DLD1 (cell line): Measurements from ENCODE around the gene RPS19.

Experiments used
- in situ Hi-C: cut with HindIII; loops from 2 replicates; pipeline ENCODE4 v1.10.0; 2017; ENCODE audit warnings: low sequenced_read_pairs

Gene RPS19

DNA sequence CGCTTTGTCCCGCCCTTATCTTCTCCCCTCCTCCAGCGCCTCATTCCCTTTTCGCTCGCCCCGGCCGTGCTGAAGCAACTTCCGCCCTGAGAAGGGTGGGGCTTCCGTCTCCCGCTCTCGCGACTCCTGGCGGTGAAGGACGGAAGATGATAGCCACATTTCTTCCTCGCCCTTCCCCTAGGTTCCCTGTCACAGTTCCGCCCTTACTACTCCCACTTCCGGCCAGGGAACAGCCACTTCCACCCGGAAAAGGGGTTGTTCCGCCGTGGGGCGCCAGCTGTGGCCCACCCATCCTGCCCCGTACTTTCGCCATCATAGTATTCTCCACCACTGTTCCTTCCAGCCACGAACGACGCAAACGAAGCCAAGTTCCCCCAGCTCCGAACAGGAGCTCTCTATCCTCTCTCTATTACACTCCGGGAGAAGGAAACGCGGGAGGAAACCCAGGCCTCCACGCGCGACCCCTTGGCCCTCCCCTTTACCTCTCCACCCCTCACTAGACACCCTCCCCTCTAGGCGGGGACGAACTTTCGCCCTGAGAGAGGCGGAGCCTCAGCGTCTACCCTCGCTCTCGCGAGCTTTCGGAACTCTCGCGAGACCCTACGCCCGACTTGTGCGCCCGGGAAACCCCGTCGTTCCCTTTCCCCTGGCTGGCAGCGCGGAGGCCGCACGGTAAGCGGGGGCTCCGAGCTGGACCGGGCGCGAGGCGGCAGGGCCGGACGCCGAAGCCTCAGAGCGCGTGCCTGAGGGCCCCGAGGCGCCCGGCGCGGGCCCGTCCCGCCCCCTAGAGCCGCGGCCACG, at the start of gene RPS19:
Gene RPS19, plus strand, starts transcription at position 638 of the 801 bp plus-strand sequence. CDS start 520 bp downstream, outside the sequence.
- in situ Hi-C loops = loop anchor here (10.0 kb wide), 1 partner anchor 95 kb away; the partner anchor contains the start of gene RABAC1

DNA sequence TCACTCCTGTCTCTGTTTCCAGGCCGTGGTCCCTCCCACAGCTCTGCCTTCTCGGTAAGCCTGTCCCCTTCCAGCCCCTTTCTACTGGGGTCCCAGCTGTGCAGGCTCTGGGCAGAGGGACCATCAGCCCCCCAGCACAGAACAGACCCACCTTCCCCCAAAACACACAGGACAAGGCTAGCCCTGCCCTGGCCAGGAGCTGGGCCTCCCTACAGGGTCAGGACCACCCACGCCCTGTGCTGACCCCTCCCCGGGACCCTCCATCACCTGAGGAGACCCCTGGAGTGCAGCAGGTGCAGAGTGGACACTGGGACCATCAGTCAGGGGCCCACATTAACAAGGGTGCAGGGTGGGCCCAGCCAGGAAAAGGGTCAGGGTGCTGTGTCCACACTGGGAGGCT, 49.8 kb upstream of the RPS19 start:
- in situ Hi-C loops = no loop called here

DNA sequence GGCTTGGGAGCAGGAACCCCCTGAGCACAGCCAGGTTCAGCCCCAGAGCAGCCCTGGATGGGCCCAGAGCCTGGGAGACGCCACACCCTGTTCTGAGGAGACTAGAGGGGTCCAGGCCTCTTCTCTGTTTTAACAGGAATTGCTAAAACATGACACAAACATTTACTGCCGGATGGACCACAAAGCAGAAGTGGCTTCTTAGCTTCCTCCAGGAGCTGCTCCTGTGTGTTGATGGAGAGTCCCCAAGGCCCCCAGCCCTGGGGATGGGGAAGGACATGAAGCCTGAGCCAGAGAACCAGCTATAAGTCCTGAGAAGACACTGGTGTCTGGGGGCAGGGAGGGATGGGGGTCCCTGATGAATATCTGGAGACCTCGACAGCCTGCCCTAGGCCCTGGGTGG, 49.0 kb upstream of the RPS19 start:
- in situ Hi-C loops = no loop called here

DNA sequence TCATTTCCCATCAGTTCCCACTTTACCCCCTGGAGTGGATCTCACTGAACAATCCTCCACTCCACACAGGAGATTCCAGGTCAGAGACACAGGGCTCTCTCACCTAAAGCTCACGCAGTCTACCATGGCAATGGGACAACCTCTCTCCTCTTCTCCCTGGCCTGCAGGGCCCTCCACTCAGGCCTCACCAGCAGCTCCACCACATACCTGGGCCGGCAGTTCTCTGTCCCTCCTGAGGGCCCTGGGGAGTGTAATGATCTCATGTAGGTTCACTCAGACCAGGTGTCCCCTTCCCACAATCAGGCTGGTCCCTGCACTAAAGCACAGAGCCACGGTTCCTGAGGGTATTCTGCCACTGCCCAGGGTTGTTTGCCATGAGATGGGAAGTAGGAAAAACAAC, 48.1 kb upstream of the RPS19 start:
- in situ Hi-C loops = no loop called here

DNA sequence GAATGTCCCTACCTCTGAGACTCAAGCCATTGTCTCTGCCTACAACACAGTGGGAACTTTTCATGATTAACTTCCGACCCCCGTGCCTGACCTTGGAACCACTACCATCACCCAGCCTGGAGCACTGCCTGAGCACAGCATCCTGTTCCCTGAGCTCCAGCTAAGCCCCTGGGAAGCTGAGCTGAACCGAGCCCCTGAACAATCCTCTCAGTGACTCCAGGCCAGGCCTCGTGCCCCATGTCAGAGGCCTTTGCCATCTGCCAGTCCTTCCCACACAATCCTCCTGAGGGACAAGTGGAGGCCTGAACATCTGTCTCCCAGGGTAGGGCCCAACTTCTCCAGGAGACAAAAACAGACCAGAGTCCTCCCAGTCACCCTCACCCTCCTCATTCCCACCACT, 46.1 kb upstream of the RPS19 start:
- in situ Hi-C loops = no loop called here

DNA sequence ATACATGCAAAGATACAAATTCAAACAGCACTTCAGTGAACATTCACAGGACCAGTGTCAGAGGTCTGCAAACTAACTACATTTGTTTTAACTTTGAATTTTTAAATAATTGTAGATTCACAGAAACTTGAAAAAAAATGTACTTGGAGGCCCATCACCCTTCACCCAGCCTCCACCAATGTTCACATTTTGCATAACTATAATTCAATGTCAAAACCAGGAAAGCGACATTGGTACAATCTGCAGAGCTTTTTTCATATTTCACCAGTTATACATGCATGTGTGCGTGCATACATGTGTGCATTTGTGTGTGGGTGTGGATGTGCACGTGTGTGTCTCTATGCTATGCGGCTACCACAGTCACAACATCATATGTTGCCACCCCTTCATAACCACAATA, 44.8 kb upstream of the RPS19 start:
- in situ Hi-C loops = no loop called here

DNA sequence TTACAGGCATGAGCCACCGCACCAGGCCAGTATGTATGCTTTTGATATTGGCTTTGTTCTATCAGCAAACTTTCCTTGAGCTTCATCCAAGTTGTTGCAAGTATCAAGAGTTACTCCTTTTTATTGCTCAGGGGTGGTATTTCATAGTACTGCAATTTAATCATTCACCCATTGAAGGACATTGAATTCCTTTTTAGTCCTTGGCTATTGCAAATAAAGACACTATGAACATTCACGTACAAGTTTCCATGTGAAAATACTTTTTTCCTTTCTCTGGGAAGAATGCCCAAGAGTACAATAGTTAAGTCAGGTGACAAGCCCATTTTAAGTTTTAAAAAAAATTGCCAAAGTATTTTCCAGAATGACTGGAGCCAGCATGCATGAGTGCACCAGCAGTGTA, 43.3 kb upstream of the RPS19 start:
- in situ Hi-C loops = no loop called here

DNA sequence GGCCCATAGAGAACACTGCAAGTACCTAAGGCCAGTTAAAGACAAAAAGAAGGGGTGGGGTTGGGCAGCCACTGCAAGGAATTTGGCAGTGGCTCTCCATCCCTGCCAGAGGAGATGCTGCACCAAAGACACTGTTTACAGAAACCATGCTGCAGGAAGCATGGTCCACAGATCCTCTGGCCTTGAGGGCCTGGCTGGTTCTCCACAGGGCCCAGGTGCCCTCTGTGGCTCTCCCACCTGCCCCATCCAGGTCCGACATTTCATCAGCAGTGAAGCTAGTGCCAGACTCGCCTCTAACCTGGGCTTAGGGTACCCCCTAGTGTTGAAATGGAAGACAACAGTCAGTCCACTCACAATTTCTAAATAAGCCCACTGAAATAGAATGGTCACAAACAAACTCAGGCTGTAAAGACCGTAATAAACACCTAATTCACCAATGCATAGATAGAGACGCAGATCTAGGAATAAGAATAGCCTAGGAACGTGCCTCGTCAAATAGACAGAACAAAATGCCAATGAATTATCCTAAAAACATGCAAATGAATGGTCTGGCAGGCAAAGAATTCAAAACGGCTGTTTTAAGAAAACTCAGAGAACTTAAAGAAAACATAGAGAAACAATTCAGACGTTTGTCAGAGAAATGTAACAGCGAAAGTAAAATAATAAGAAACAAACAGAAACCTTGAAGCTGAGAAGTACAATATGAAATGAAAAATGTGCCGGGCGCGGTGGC, 38.9 kb upstream of the RPS19 start:
- in situ Hi-C loops = no loop called here

DNA sequence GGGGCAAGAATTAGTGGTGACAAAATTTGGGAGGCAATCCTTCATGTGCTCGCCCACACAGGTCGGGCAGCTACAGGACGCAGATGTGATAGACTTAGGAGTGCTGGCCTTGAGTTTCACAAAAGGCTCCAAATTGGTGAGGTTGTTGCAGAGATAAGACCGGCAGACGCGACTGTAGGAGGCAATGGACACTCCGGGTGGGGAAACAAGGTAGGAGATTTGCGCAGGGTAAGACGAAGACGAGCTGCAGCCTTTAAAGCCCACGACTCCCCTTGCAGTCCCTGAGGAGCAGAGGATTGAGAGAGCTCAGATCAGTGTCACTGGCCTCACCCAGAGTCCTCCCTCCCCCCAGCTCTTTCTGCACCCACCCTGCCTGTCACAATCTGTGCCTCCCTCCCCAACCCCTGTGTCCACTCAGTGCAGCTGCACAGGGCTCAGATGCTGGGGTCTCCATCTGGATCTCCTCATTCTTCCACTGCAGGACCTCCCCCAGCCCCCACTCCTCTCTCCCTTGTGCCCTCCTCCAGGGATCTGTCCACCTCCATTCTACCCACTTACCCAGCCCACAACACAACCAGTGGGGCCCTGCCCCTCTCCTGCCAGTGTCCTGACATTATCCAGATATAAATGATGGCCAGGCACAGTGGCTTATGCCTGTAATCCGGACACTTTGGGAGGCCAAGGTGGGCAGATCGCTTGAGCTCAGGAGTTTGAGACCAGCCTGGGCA, 21.9 kb upstream of the RPS19 start:
- in situ Hi-C loops = no loop called here

DNA sequence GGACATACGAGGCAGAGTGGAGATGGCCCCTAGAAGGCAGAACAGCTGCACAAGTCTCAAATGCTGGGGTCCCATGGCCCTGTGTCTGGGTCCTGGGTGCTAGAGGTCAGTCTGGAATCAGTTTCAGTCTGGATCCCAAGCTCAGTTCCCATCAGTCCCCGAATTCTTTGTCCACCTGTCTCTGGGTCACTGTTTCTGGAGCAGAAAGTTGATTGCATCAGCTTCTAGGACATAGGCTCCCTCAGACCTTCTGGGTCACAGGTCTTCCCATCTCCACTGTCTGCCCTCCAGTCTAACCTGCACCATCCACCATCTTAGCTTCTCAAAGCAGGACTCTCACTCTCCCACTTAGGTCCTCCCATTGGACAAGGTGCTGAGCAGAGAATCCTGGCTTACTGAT, 20.8 kb upstream of the RPS19 start:
- in situ Hi-C loops = no loop called here

DNA sequence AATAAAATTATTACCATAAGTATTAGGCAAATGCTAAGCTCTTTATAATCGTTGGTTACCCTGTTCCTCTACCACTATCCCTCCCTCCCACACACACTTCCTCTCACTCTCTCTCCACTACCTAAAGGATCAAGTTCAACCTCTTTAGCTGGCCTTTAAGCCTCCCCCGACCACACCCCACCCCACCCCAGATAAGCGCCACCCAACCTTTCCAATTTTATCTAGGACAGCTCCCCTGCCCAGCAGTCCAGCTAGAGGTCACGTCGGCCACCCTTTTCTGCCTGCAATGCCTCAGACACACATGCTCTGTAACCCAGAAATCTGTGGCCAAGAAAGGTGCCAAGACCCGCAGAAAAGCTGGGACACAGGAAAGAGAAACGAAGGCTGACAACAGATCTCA, 16.7 kb upstream of the RPS19 start:
- in situ Hi-C loops = no loop called here

DNA sequence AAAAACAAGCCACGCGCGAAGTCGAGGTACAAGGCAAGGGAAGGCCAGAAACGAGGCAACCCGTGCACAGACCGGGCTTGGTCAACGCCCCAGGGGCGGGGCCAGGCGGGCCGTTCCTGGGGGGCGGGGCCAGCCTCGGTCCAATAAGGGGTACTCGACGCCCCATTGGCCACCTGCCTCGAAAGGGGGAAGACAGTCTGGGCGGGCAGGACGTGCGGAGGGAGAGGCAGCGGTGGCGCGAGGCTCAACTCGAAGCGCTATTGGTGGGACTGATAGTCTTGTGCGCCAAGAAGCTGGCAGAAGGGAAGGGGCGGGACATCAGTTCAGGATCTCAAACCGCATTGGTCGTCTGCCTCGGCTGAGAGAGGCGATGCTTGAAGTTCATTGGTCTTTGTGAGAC, 15.5 kb upstream of the RPS19 start, which contains the start of gene LYPD4:
Gene LYPD4, minus strand, starts transcription at position 83 of the 400 bp plus-strand sequence. CDS start 5,398 bp downstream, outside the sequence.
- in situ Hi-C loops = no loop called here

DNA sequence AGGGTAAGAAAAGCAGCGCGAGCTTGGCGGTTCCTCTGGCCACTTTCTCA, 15.2 kb upstream of the RPS19 start, which contains the start of gene DMRTC2:
Gene DMRTC2, plus strand, starts transcription at position 42 of the 50 bp plus-strand sequence. CDS start 2,387 bp downstream, outside the sequence.
- in situ Hi-C loops = no loop called here

DNA sequence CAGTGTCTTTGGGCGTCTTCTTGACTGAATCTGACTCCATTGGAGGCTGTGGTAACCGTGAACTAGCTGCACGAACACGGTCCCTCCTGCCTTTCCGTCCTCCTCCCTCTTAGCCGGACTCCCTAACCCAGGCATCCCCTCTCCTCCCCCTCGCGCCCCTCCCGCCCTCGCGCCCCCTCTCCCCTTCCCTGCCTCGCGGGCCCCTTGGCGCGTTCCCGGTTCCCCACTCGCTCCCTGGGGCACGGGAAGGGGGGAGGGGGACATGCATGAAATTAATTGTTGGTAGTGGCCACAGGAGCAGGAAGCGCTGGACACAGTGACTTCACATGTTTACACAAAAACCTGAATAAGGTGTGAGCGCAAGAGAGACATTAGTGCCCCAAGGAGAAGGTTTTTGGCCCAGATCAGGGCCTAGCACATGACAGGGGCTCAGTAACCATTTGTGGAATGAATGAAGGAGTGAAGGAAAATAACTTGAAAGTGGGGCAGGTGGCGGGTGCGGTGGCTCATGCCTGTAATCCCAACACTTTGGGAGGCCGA, 14.9 kb upstream of the RPS19 start:
- in situ Hi-C loops = no loop called here

DNA sequence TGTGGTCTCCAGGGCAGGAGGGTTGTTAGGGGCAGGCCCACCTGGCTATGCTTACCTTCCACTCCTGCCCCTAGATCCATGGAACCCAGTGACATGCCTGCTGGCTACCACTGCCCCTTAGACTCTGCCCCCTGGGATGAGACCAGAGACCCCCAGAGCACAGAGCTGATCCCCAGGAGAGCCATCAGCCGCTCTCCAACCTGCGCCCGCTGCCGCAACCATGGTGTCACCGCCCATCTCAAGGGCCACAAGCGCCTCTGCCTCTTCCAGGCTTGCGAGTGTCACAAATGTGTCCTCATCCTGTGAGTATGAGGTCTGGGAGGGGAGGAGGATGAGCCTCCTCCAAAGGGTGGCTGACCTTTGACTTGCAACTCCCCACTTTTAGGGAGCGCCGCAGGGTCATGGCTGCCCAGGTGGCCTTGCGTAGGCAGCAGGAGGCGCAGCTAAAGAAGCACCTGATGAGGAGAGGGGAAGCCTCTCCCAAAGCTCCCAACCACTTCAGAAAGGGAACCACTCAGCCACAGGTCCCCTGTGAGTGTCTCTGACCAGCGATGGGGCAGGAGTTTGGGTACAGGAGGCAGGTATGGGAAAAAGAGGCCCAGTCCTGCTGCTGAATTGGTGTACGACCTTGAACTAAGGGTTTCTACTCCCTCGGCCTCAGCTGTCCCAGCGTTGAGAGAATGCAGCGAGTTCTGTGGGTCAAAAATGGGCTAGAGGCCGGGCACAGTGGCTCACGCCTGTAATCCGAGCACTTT, 12.5 kb upstream of the RPS19 start:
- in situ Hi-C loops = no loop called here

DNA sequence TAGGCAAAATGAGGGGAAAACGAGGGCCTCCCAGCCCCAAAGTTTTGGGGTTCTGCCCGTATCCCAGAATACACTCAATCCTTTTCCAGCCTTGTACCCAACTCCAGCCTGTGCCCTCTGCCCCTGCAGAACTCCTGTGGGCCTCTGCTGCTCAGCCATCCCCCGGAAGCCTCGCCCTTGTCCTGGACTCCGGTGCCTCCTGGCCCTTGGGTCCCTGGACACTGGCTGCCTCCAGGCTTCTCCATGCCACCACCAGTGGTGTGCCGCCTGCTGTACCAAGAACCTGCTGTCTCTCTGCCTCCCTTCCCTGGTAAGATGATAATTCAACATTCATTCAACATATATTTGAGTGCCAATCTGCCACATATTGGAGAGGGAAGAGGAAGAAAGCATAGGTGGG, 11.4 kb upstream of the RPS19 start:
- in situ Hi-C loops = no loop called here

DNA sequence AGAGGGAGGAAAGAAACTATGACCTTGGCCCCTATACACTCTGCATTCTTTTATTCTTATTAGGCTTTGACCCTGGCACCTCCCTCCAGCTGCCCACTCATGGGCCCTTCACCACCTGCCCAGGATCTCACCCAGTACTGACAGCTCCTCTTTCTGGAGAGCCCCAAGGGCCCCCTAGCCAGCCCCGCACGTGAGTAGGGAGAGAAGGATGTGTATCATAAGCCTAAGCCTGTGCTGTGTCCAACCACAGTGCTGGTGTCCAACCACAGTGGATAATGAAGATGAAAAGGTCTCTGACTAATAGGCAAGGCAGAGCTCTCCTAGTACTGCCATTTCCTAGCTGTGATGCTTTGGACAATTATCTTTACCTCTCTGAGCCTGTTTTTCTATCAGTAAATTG, 11.0 kb upstream of the RPS19 start:
- in situ Hi-C loops = no loop called here

DNA sequence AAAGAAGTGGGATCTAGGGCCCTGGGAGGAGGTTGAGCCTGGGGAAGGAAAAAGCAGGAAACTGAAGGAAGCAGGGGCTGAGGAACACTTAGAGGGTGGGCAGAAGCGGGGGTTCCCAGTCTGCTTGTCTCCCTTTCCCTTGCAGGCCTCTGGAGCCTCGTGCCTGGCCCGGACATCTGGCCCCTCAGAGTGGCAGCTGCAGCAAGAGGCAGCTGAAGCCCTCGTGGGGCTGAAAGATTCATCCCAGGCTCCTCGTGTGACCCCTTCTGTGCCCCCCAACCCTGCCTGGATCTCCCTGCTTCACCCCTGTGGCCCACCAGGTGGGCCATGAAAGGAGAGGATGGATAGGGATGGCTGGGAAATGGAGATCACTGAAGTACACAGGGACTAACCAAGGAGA, 9.7 kb upstream of the RPS19 start:
- in situ Hi-C loops = loop anchor here (10.0 kb wide), 1 partner anchor 104 kb away; the partner anchor contains the start of gene RABAC1

DNA sequence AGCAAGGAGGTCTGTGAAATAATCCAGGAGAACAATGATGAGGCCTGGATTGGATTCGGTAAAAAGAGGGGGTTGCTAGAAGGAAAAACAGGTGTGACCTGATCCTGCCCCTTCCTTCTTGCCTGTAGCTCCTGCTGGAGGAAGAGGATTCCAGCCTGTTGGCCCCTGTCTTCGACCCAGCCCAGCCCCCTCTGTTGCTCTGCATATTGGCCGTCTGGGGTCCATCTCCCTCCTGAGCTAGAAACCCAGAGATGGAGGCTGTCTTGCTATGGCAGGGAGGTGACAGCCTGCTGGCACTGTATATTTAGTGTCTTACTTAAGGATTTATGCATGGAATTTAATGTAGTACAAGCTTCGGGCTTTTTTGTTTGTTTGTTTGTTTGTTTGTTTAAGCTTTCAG, 8.6 kb upstream of the RPS19 start:
- in situ Hi-C loops = loop anchor here (10.0 kb wide), 1 partner anchor 103 kb away; the partner anchor contains the start of gene RABAC1

DNA sequence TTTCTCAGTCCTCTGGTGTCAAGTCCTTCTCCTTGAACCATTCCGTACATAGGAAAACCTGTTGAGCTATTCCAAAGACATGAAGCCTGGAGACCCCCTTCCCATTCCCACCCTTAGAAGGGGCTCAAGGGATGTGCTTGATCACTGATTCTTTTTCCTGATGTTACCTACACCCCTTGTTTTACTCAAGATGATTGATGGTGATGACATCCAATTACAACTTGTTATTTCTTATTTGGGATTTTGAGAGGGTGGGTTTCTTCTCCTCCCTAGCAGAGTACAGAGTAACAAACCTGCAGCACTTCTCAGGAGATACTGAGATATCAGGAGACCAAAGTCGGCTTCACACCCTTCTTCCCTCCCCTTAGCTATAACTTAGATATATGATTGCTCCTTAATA, 6.7 kb upstream of the RPS19 start:
- in situ Hi-C loops = loop anchor here (10.0 kb wide), 1 partner anchor 101 kb away; the partner anchor contains the start of gene RABAC1

DNA sequence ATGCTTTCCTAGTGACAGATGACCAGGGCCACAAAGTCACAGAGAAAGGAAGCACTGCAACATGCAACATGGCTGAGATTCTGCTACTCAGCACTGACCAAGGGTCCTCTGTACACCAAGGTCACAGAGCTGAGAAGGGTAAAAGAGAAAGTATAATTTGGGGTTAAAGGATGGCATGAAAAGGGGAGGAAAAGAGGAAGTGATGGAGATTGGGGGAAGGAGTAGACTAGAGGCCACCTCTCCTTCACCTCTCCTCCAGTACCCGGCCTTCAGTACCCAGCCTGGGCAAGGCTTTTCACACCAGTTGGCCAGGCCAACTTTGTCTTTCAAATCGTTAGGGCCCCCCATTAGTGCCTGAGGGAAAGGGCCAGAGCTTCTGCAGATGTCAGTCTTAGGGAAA, 6.3 kb upstream of the RPS19 start:
- in situ Hi-C loops = loop anchor here (10.0 kb wide), 1 partner anchor 101 kb away; the partner anchor contains the start of gene RABAC1
